ENCODE data around the gene RNASE8. TPM values are rescaled to one million over a fixed set of nuclear protein-coding genes. Genes with fewer than 3 reads are reported as not detected.

The RNASE8 gene
- total and polyA plus RNA-seq, 9 donors: not detected

DNA sequence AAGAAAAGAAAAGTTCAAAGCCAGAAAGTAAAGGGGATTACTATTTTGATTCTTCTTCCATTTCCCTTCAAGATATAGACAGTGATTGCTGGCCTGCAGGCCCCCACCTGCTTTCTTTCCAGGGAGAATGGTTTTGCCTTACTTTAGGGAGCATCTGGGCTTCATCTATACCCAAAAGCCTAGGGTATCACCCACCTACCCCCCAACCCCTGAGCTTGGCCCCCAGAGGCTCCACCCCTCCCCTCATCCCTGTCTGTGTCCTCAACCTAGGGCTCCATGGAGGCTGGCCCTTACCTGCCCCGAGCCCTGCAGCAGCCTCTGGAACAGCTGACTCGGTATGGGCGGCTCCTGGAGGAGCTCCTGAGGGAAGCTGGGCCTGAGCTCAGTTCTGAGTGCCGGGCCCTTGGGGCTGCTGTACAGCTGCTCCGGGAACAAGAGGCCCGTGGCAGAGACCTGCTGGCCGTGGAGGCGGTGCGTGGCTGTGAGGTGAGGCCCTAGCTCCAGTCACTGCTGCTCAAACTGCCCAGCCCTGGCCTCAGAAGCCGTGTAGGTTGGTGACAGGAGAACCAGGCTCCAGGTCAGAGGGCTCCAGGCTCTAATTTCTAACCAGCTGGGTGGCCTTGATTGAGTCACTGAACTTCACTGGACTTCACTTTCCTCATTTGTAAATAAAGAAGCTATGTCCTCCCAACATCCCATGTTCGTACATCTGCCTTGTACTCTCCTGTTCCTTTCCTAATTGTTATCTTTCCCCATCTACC lies 26.1 kb downstream of the RNASE8 start:
- intact Hi-C loops (cut with DNase I): no loop called here
- Histone ChIP-seq H3K36me3 (no peaks in the 10 kb centered on the region), H3K27me3 (no peaks in the 10 kb centered on the region), H3K4me3 (no peak overlapping the region), H3K27ac (no peak overlapping the region), H3K9me3 (no peaks in the 10 kb centered on the region), H3K4me1 (ENCODE audit: insufficient read depth) (no peaks in the 10 kb centered on the region)
- 74 to 78% (median 78%) methylated on average over 5 to 11 of the region's 11 CpGs for WGBS, 3 donors
- no peak for DNase-seq
- TF ChIP-seq, protein P1, sequence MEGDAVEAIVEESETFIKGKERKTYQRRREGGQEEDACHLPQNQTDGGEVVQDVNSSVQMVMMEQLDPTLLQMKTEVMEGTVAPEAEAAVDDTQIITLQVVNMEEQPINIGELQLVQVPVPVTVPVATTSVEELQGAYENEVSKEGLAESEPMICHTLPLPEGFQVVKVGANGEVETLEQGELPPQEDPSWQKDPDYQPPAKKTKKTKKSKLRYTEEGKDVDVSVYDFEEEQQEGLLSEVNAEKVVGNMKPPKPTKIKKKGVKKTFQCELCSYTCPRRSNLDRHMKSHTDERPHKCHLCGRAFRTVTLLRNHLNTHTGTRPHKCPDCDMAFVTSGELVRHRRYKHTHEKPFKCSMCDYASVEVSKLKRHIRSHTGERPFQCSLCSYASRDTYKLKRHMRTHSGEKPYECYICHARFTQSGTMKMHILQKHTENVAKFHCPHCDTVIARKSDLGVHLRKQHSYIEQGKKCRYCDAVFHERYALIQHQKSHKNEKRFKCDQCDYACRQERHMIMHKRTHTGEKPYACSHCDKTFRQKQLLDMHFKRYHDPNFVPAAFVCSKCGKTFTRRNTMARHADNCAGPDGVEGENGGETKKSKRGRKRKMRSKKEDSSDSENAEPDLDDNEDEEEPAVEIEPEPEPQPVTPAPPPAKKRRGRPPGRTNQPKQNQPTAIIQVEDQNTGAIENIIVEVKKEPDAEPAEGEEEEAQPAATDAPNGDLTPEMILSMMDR (IDR thresholded peaks at IDR 0.05): no peak
- TF ChIP-seq POLR2A (IDR thresholded peaks at IDR 0.05): no peak
- TF ChIP-seq EP300 (IDR thresholded peaks at IDR 0.05): no peak

GRCh38 chr14:21084396-21084795 lies 26.8 kb downstream of the RNASE8 start:
- no peaks in the 10 kb centered on the region for H3K4me1 ChIP-seq (ENCODE audit: insufficient read depth)
- no peaks in the 10 kb centered on the region for H3K9me3 ChIP-seq
- TF ChIP-seq EP300 (IDR thresholded peaks at IDR 0.05) (no peak), POLR2A (IDR thresholded peaks at IDR 0.05) (no peak)
- TF ChIP-seq, protein P1 (IDR thresholded peaks at IDR 0.05): no peak
- H3K4me3 ChIP-seq: no peak overlapping the region
- no peak for DNase-seq
- no peak overlapping the region for H3K27ac ChIP-seq
- intact Hi-C loops (cut with DNase I): no loop called here
- no peaks in the 10 kb centered on the region for H3K27me3 ChIP-seq
- WGBS, 3 donors: 77 to 80% (median 80%) methylated on average over 2 of the region's 2 CpGs
- H3K36me3 ChIP-seq: no peaks in the 10 kb centered on the region

DNA sequence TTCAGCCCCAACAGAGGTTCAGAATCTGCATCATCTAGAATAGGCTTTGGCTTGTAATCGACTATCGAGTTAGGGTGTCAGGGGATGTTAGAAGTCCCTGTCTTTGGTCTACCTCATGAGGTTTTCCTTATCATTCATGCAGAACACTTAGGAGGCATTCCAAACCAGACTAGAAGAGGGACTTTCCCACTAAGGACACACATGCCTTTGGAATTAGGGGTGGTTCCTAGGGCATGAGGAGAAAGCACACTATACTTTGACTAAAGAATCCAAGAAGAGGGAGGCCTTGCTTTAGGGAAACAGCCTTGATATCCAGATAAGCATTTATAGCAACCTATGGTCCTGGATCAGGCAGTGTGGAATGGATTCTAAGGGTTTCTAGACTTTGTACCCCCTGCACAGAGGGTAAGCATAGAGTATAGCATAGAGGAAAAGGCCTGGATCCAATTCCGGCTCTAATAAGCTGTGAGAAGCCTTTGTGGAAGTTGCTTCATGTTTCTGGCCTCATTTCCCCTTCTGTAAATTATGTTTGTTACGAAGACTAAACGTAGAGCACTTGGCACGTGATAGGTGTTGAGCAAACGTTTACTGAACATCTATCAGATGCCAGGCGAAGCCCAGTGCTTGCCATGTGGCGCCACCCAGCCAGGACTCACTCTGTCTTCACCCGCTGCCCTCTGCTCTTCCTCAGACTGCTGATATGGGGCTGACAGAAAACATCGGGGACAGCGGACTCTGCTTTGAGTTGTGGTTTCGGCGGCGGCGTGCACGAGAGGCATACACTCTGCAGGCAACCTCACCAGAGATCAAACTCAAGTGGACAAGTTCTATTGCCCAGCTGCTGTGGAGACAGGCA lies 27.6 kb downstream of the RNASE8 start:
- Histone ChIP-seq H3K4me1 (ENCODE audit: insufficient read depth) (no peaks in the 10 kb centered on the region), H3K27ac (no peak overlapping the region), H3K4me3 (no peak overlapping the region), H3K9me3 (no peaks in the 10 kb centered on the region), H3K27me3 (no peaks in the 10 kb centered on the region), H3K36me3 (no peaks in the 10 kb centered on the region)
- intact Hi-C loops (cut with DNase I): no loop called here
- no peak for TF ChIP-seq EP300 (IDR thresholded peaks at IDR 0.05)
- TF ChIP-seq, protein P1 (IDR thresholded peaks at IDR 0.05): no peak
- no peak for TF ChIP-seq POLR2A (IDR thresholded peaks at IDR 0.05)
- DNase-seq: no peak
- WGBS, 3 donors: 77 to 80% (median 79%) methylated on average over 17 of the region's 17 CpGs

DNA sequence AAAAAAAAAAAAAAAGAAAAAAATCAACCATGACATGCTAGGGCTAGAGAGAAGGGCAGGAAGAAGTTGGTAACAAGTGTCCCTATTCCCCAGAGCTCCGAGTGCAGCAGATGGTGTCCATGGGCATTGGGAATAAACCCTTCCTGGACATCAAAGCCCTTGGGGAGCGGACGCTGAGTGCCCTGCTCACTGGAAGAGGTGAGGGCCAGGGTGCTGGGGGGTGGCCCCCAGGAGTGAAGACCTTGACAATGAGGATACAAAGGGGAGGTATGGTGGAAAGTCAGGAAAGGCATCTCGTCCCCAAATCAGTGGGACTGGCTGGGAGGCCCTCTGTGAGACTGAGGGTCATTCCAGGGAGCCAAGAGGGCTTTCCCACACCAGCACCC lies 29.3 kb downstream of the RNASE8 start:
- 81 to 90% (median 84%) methylated on average over 4 of the region's 4 CpGs for WGBS, 3 donors
- no peak overlapping the region for H3K4me3 ChIP-seq
- TF ChIP-seq POLR2A (IDR thresholded peaks at IDR 0.05) (no peak), EP300 (IDR thresholded peaks at IDR 0.05) (no peak)
- TF ChIP-seq, protein P1 (IDR thresholded peaks at IDR 0.05): no peak
- no peak overlapping the region for H3K27ac ChIP-seq
- H3K4me1 ChIP-seq (ENCODE audit: insufficient read depth): no peaks in the 10 kb centered on the region
- DNase-seq: no peak
- no peaks in the 10 kb centered on the region for H3K9me3 ChIP-seq
- no peaks in the 10 kb centered on the region for H3K36me3 ChIP-seq
- intact Hi-C loops (cut with DNase I): no loop called here
- no peaks in the 10 kb centered on the region for H3K27me3 ChIP-seq
